Nephron progenitor cell (in vitro differentiated cells): ENCODE measurements around the gene C2orf49.

ENCODE experiments used
- DNase-seq: peaks from one replicate; pipeline ENCODE4 v3.0.0; 2021
- H3K27ac Mint-ChIP-seq: 2 replicates; pipeline ENCODE4 v1.8.0; 2021; ENCODE audit warnings: mild to moderate bottlenecking, moderate library complexity, mixed read lengths
- H3K27me3 Mint-ChIP-seq: 2 replicates; pipeline ENCODE4 v1.8.0; 2021; ENCODE audit warnings: mild to moderate bottlenecking, low read depth, mixed read lengths; ENCODE audit not compliant: poor library complexity
- H3K36me3 Mint-ChIP-seq: 2 replicates; pipeline ENCODE4 v1.8.0; 2021; ENCODE audit warnings: low read depth, mixed read lengths
- H3K4me1 Mint-ChIP-seq: 2 replicates; pipeline ENCODE4 v1.8.0; 2021; ENCODE audit warnings: mixed read lengths
- H3K4me3 Mint-ChIP-seq: 2 replicates; pipeline ENCODE4 v1.8.0; 2021; ENCODE audit warnings: mild to moderate bottlenecking, moderate library complexity, mixed read lengths
- H3K9me3 Mint-ChIP-seq: 2 replicates; pipeline ENCODE4 v1.8.0; 2021; ENCODE audit warnings: mild to moderate bottlenecking, moderate library complexity, mixed read lengths
- CTCF ChIP-seq: fragments of 200-600 bp; sonication (generic); IDR thresholded peaks from 2 replicates; pipeline ENCODE4 v1.5.0; 2021; ENCODE audit warnings: antibody characterized with exemption

Gene C2orf49

GRCh38 chr2:105375001-105375561, 37.7 kb downstream of the C2orf49 start:
- H3K36me3 Mint-ChIP-seq, result peaks cover 21% of the 10 kb centered on the region
- H3K9me3 Mint-ChIP-seq, result no peaks in the 10 kb centered on the region
- DNase-seq, result no peak
- TF ChIP-seq CTCF, result no peak
- no peaks in the 10 kb centered on the region for H3K27me3 Mint-ChIP-seq
- peak overlapping the region; percentile 32 for H3K27ac Mint-ChIP-seq
- H3K4me1 Mint-ChIP-seq, result peaks cover 38% of the 10 kb centered on the region
- no peak overlapping the region for H3K4me3 Mint-ChIP-seq

GRCh38 chr2:105376010-105376409, 38.7 kb downstream of the C2orf49 start:
- no peak for TF ChIP-seq CTCF
- Mint-ChIP-seq H3K36me3 (peaks cover 20% of the 10 kb centered on the region), H3K4me1 (peaks cover 37% of the 10 kb centered on the region), H3K27me3 (no peaks in the 10 kb centered on the region), H3K9me3 (no peaks in the 10 kb centered on the region), H3K4me3 (no peak overlapping the region), H3K27ac (no peak overlapping the region)
- DNase-seq, result no peak

- no peaks in the 10 kb centered on the region for H3K9me3 Mint-ChIP-seq
- TF ChIP-seq CTCF, result no peak
- no peaks in the 10 kb centered on the region for H3K27me3 Mint-ChIP-seq
- H3K4me3 Mint-ChIP-seq, result no peak overlapping the region
- no peak for DNase-seq
- peaks cover 37% of the 10 kb centered on the region for H3K4me1 Mint-ChIP-seq
- peak overlapping the region; percentile 34 for H3K27ac Mint-ChIP-seq
- peaks cover 20% of the 10 kb centered on the region for H3K36me3 Mint-ChIP-seq
Observed at GRCh38 chr2:105376789-105377240, 39.5 kb downstream of the C2orf49 start.

- Mint-ChIP-seq H3K4me3 (no peak overlapping the region), H3K36me3 (peaks cover 18% of the 10 kb centered on the region), H3K9me3 (no peaks in the 10 kb centered on the region), H3K27ac (no peak overlapping the region), H3K4me1 (peaks cover 37% of the 10 kb centered on the region), H3K27me3 (no peaks in the 10 kb centered on the region)
- no peak for DNase-seq
- no peak for TF ChIP-seq CTCF
Observed at GRCh38 chr2:105377871-105378270, 40.5 kb downstream of the C2orf49 start.

GRCh38 chr2:105378276-105378840, 41.0 kb downstream of the C2orf49 start:
- Mint-ChIP-seq H3K4me1 (peaks cover 39% of the 10 kb centered on the region), H3K27me3 (no peaks in the 10 kb centered on the region), H3K36me3 (peaks cover 17% of the 10 kb centered on the region), H3K4me3 (no peak overlapping the region), H3K27ac (no peak overlapping the region), H3K9me3 (no peaks in the 10 kb centered on the region)
- DNase-seq, result no peak
- no peak for TF ChIP-seq CTCF

- H3K4me1 Mint-ChIP-seq, result peaks cover 43% of the 10 kb centered on the region
- peaks cover 20% of the 10 kb centered on the region for H3K36me3 Mint-ChIP-seq
- H3K9me3 Mint-ChIP-seq, result no peaks in the 10 kb centered on the region
- TF ChIP-seq CTCF, result no peak
- H3K4me3 Mint-ChIP-seq, result no peak overlapping the region
- DNase-seq, result no peak
- no peak overlapping the region for H3K27ac Mint-ChIP-seq
- no peaks in the 10 kb centered on the region for H3K27me3 Mint-ChIP-seq
Observed at GRCh38 chr2:105378921-105379383, 41.6 kb downstream of the C2orf49 start.
